ENCODE measurements around the gene MSN. TPM values are rescaled to one million over a fixed set of nuclear protein-coding genes. Genes with fewer than 3 reads are reported as not detected.

Gene MSN
- total and polyA plus RNA-seq, 10 of the 15 experiments (the other 5 are each of a cell fraction or from before 2014, with no cell fraction given): 93.8 to 432 (median 270) TPM

DNA sequence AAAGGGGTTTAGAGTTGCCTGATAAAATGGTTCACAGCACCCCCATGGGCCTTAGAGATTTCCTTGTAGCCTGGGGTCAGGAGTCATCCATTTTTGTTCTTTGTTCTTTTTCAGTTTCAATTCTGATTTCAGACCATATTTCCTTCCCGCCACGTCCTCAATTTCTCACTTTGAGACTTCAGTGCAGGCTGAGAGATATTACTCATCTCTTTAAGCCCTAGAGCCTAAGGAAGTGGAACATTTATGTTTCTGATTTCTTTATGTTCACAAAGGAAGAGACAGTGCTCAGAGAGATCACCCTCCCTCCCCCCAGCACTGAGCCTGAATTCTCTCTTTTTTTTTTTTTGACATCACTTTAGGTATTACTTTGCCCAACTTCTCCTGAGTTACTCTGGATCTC lies 56.3 kb downstream of the MSN start (continued):
- TF ChIP-seq, protein P1, sequence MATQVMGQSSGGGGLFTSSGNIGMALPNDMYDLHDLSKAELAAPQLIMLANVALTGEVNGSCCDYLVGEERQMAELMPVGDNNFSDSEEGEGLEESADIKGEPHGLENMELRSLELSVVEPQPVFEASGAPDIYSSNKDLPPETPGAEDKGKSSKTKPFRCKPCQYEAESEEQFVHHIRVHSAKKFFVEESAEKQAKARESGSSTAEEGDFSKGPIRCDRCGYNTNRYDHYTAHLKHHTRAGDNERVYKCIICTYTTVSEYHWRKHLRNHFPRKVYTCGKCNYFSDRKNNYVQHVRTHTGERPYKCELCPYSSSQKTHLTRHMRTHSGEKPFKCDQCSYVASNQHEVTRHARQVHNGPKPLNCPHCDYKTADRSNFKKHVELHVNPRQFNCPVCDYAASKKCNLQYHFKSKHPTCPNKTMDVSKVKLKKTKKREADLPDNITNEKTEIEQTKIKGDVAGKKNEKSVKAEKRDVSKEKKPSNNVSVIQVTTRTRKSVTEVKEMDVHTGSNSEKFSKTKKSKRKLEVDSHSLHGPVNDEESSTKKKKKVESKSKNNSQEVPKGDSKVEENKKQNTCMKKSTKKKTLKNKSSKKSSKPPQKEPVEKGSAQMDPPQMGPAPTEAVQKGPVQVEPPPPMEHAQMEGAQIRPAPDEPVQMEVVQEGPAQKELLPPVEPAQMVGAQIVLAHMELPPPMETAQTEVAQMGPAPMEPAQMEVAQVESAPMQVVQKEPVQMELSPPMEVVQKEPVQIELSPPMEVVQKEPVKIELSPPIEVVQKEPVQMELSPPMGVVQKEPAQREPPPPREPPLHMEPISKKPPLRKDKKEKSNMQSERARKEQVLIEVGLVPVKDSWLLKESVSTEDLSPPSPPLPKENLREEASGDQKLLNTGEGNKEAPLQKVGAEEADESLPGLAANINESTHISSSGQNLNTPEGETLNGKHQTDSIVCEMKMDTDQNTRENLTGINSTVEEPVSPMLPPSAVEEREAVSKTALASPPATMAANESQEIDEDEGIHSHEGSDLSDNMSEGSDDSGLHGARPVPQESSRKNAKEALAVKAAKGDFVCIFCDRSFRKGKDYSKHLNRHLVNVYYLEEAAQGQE (IDR thresholded peaks at IDR 0.05; ENCODE audit: low read depth, low read length): no peak
- TF ChIP-seq BMI1 (IDR thresholded peaks at IDR 0.05; ENCODE audit: borderline replicate concordance): no peak
- no peak for TF ChIP-seq POLR2A (IDR thresholded peaks at IDR 0.05; ENCODE audit: low read depth, low read length)
- no peak for TF ChIP-seq FOS (IDR thresholded peaks at IDR 0.05; ENCODE audit: borderline replicate concordance, extremely low read depth, insufficient read length)
- peak; percentile 44; the same call in 1 of the 2 replicates for TF ChIP-seq MTA2 (IDR thresholded peaks at IDR 0.05; ENCODE audit: low read depth)
- no peak for TF ChIP-seq CBX3 (IDR thresholded peaks at IDR 0.05; ENCODE audit: borderline replicate concordance, low read depth)
- TF ChIP-seq, protein P2, sequence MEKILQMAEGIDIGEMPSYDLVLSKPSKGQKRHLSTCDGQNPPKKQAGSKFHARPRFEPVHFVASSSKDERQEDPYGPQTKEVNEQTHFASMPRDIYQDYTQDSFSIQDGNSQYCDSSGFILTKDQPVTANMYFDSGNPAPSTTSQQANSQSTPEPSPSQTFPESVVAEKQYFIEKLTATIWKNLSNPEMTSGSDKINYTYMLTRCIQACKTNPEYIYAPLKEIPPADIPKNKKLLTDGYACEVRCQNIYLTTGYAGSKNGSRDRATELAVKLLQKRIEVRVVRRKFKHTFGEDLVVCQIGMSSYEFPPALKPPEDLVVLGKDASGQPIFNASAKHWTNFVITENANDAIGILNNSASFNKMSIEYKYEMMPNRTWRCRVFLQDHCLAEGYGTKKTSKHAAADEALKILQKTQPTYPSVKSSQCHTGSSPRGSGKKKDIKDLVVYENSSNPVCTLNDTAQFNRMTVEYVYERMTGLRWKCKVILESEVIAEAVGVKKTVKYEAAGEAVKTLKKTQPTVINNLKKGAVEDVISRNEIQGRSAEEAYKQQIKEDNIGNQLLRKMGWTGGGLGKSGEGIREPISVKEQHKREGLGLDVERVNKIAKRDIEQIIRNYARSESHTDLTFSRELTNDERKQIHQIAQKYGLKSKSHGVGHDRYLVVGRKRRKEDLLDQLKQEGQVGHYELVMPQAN (conservative IDR thresholded peaks at IDR 0.05): no peak
- TF ChIP-seq NFYA (IDR thresholded peaks at IDR 0.05; ENCODE audit: borderline replicate concordance, low read depth, low read length): no peak
- 0 out of 2 replicates have a peak, but pooled peaks have one; percentile 42 for TF ChIP-seq MEF2A (IDR thresholded peaks at IDR 0.05; ENCODE audit: insufficient read depth, low read depth, low read length)
- no peak for TF ChIP-seq BRCA1 (IDR thresholded peaks at IDR 0.05; ENCODE audit: low read depth, low read length)
- TF ChIP-seq FOXM1 (IDR thresholded peaks at IDR 0.05; ENCODE audit: low read depth, low read length): peak; percentile 76
- TF ChIP-seq TCF12 (IDR thresholded peaks at IDR 0.05; ENCODE audit: low read depth, low read length): no peak
- no peak for TF ChIP-seq NRF1 (conservative IDR thresholded peaks at IDR 0.05; ENCODE audit: low read depth, low read length)
- TF ChIP-seq, protein P3, sequence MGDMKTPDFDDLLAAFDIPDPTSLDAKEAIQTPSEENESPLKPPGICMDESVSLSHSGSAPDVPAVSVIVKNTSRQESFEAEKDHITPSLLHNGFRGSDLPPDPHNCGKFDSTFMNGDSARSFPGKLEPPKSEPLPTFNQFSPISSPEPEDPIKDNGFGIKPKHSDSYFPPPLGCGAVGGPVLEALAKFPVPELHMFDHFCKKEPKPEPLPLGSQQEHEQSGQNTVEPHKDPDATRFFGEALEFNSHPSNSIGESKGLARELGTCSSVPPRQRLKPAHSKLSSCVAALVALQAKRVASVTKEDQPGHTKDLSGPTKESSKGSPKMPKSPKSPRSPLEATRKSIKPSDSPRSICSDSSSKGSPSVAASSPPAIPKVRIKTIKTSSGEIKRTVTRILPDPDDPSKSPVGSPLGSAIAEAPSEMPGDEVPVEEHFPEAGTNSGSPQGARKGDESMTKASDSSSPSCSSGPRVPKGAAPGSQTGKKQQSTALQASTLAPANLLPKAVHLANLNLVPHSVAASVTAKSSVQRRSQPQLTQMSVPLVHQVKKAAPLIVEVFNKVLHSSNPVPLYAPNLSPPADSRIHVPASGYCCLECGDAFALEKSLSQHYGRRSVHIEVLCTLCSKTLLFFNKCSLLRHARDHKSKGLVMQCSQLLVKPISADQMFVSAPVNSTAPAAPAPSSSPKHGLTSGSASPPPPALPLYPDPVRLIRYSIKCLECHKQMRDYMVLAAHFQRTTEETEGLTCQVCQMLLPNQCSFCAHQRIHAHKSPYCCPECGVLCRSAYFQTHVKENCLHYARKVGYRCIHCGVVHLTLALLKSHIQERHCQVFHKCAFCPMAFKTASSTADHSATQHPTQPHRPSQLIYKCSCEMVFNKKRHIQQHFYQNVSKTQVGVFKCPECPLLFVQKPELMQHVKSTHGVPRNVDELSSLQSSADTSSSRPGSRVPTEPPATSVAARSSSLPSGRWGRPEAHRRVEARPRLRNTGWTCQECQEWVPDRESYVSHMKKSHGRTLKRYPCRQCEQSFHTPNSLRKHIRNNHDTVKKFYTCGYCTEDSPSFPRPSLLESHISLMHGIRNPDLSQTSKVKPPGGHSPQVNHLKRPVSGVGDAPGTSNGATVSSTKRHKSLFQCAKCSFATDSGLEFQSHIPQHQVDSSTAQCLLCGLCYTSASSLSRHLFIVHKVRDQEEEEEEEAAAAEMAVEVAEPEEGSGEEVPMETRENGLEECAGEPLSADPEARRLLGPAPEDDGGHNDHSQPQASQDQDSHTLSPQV (IDR thresholded peaks at IDR 0.05): no peak
- no peak for TF ChIP-seq EGR1 (IDR thresholded peaks at IDR 0.05; ENCODE audit: borderline replicate concordance in 1 of 2, low read depth in 2 of 2, low read length in 2 of 2)
- TF ChIP-seq ESRRA (IDR thresholded peaks at IDR 0.05; ENCODE audit: low read length): no peak
- no peak for TF ChIP-seq ASH2L (IDR thresholded peaks at IDR 0.05; ENCODE audit: borderline replicate concordance, low read depth)
- no peak for TF ChIP-seq SMAD1 (IDR thresholded peaks at IDR 0.05; ENCODE audit: low read depth, partially characterized antibody)
- TF ChIP-seq, protein P4, sequence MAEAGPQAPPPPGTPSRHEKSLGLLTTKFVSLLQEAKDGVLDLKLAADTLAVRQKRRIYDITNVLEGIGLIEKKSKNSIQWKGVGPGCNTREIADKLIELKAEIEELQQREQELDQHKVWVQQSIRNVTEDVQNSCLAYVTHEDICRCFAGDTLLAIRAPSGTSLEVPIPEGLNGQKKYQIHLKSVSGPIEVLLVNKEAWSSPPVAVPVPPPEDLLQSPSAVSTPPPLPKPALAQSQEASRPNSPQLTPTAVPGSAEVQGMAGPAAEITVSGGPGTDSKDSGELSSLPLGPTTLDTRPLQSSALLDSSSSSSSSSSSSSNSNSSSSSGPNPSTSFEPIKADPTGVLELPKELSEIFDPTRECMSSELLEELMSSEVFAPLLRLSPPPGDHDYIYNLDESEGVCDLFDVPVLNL (IDR thresholded peaks at IDR 0.05; ENCODE audit: low read depth, low read length): peak; percentile 73; the same call in 1 of the 2 replicates

All from GM12878 (cell line).